Fibroblast of mammary gland (primary cell): ENCODE measurements around the gene ZNF654.

Experiments used
- DNase-seq: peaks from one replicate; pipeline ENCODE4 v3.0.0-alpha.2; 2010; ENCODE audit warnings: low read depth
- H3K4me3 ChIP-seq: 2 replicates; pipeline ENCODE4 v1.5.1; 2011; ENCODE audit warnings: low read depth, mild to moderate bottlenecking, low read length, moderate library complexity; ENCODE audit not compliant: control insufficient read depth
- TF ChIP-seq, protein P1 (sequence below): conservative IDR thresholded peaks from 2 replicates; pipeline ENCODE4 v1.5.1; 2011; ENCODE audit warnings: low read depth, low read length, inconsistent platforms; ENCODE audit not compliant: control insufficient read depth, insufficient read depth

The ZNF654 gene

GRCh38 chr3:88076712-88077111 is 17.7 kb downstream of the ZNF654 start:
- TF ChIP-seq, protein P1, sequence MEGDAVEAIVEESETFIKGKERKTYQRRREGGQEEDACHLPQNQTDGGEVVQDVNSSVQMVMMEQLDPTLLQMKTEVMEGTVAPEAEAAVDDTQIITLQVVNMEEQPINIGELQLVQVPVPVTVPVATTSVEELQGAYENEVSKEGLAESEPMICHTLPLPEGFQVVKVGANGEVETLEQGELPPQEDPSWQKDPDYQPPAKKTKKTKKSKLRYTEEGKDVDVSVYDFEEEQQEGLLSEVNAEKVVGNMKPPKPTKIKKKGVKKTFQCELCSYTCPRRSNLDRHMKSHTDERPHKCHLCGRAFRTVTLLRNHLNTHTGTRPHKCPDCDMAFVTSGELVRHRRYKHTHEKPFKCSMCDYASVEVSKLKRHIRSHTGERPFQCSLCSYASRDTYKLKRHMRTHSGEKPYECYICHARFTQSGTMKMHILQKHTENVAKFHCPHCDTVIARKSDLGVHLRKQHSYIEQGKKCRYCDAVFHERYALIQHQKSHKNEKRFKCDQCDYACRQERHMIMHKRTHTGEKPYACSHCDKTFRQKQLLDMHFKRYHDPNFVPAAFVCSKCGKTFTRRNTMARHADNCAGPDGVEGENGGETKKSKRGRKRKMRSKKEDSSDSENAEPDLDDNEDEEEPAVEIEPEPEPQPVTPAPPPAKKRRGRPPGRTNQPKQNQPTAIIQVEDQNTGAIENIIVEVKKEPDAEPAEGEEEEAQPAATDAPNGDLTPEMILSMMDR = no peak

GRCh38 chr3:88078932-88079331 is 19.9 kb downstream of the ZNF654 start:
- TF ChIP-seq, protein P1 = no peak
- H3K4me3 ChIP-seq = no peak overlapping the region
- no peak for DNase-seq

More at GRCh38 chr3:88076712-88077111, 17.7 kb downstream of the ZNF654 start:
- H3K4me3 ChIP-seq = no peak overlapping the region
- DNase-seq = no peak

DNA sequence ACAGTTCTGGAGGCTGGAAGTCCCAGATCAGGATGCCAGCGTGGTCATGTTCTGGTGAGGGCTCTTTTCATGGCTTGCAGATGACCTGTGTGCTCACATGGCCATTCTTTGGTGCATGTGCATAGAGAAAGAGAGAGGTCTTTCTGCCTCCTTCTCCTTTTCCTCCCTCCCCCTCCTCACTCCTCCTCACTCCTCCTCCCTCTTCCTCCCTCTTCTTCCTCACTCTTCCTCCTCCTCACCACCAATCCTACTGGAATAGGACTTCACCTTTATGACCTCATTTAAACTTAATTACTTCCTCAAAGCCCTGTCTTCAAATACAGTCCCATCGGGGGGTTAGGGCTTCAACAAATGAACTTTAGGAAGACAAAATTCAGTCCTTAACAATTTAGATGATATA is 23.8 kb downstream of the ZNF654 start:
- H3K4me3 ChIP-seq = no peak overlapping the region
- TF ChIP-seq, protein P1 = no peak
- DNase-seq = no peak

GRCh38 chr3:88084097-88084501 is 25.0 kb downstream of the ZNF654 start:
- TF ChIP-seq, protein P1 = no peak
- DNase-seq = no peak
- no peak overlapping the region for H3K4me3 ChIP-seq

GRCh38 chr3:88090681-88091080 is 31.6 kb downstream of the ZNF654 start:
- TF ChIP-seq, protein P1 = no peak
- no peak for DNase-seq
- no peak overlapping the region for H3K4me3 ChIP-seq

GRCh38 chr3:88092270-88092669 is 33.2 kb downstream of the ZNF654 start:
- TF ChIP-seq, protein P1 = no peak
- no peak overlapping the region for H3K4me3 ChIP-seq

DNA sequence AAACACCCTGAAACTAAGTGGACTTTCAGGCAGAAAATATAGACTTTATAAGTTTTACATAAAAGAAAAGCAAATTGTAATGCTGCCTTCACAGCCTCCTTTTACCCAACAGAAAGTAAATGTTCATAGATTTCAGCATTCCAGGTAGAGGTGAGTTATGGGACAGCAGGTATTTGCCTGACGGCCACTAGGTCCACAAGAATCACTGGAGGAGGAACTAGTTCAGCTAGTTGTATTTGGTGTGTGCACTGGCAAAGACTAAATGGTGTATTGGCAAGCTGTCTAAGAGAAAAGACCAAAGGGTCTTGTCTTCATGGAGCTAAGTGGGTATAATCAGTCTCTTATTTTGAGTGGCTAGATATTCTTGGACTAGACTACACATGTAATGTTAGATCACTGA is 34.2 kb downstream of the ZNF654 start:
- TF ChIP-seq, protein P1 = no peak
- DNase-seq = no peak
- no peak overlapping the region for H3K4me3 ChIP-seq

More at GRCh38 chr3:88092270-88092669, 33.2 kb downstream of the ZNF654 start:
- DNase-seq = no peak
